Measurements from ENCODE around the gene LIX1L. TPM values are rescaled to one million over a fixed set of nuclear protein-coding genes. Genes with fewer than 3 reads are reported as not detected.

The LIX1L gene
- total and polyA plus RNA-seq, 7 donors, result 1.4 to 42.5 (median 26.9) TPM

- TF ChIP-seq CTCF (IDR thresholded peaks at IDR 0.05), result no peak
- TF ChIP-seq POLR2A (IDR thresholded peaks at IDR 0.05), result no peak
- peak in 3 of 4 donors; percentile 38 to 56 (median 49) for TF ChIP-seq POLR2AphosphoS5 (IDR thresholded peaks at IDR 0.05)
- Histone ChIP-seq H3K27ac (peak overlapping the region; percentile 92 to 95 (median 94)), H3K27me3 (no peaks in the 10 kb centered on the region), H3K4me3 (peak overlapping the region; percentile 72 to 93 (median 88)), H3K4me1 (peaks cover 0 to 45% (median 36%) of the 10 kb centered on the region in 4 donors), H3K9me3 (no peaks in the 10 kb centered on the region), H3K36me3 (peaks cover 35 to 38% (median 37%) of the 10 kb centered on the region in 4 donors)
- intact Hi-C loops (cut with DNase I), result loop anchor here (5.0 kb wide), 1 partner anchor 32 kb away; the partner anchor contains the start of genes ANKRD34A and POLR3GL
- WGBS, 2 donors, result 3 to 9% methylated on average over 10 of the region's 10 CpGs
- peak; percentile 65 for DNase-seq
These were observed 36.7 kb upstream of the LIX1L start for GRCh38 chr1:145994391-145995120.

GRCh38 chr1:145993618-145994390, 36.0 kb upstream of the LIX1L start:
- TF ChIP-seq POLR2A (IDR thresholded peaks at IDR 0.05) (no peak), CTCF (IDR thresholded peaks at IDR 0.05) (no peak), POLR2AphosphoS5 (IDR thresholded peaks at IDR 0.05) (no peak), EP300 (IDR thresholded peaks at IDR 0.05) (no peak)
- peak overlapping the region; percentile 92 to 95 (median 94) for H3K27ac ChIP-seq
- H3K4me1 ChIP-seq, result peaks cover 0 to 38% (median 29%) of the 10 kb centered on the region in 4 donors
- H3K27me3 ChIP-seq, result no peaks in the 10 kb centered on the region
- H3K36me3 ChIP-seq, result peaks cover 35 to 38% (median 37%) of the 10 kb centered on the region in 4 donors
- peak overlapping the region; percentile 72 to 93 (median 88) for H3K4me3 ChIP-seq
- DNase-seq, result peak; percentile 51
- intact Hi-C loops (cut with DNase I), result no loop called here
- no peaks in the 10 kb centered on the region for H3K9me3 ChIP-seq
- 19 to 25% methylated on average over 6 of the region's 6 CpGs for WGBS, 2 donors

- peak overlapping the region; percentile 92 to 95 (median 94) for H3K27ac ChIP-seq
- H3K4me3 ChIP-seq, result peak overlapping the region; percentile 72 to 93 (median 88)
- peaks cover 0 to 31% (median 21%) of the 10 kb centered on the region in 4 donors for H3K4me1 ChIP-seq
- TF ChIP-seq POLR2A (IDR thresholded peaks at IDR 0.05) (no peak), EP300 (IDR thresholded peaks at IDR 0.05) (no peak)
- DNase-seq, result no peak
- H3K36me3 ChIP-seq, result peaks cover 35 to 38% (median 37%) of the 10 kb centered on the region in 4 donors
- no peaks in the 10 kb centered on the region for H3K9me3 ChIP-seq
- intact Hi-C loops (cut with DNase I), result no loop called here
- H3K27me3 ChIP-seq, result no peaks in the 10 kb centered on the region
- 27 to 37% methylated on average over 5 of the region's 5 CpGs for WGBS, 2 donors
These were observed 35.3 kb upstream of the LIX1L start for GRCh38 chr1:145992958-145993617.

GRCh38 chr1:145992502-145992936, 34.7 kb upstream of the LIX1L start:
- H3K27me3 ChIP-seq, result no peaks in the 10 kb centered on the region
- peaks cover 0 to 32% (median 19%) of the 10 kb centered on the region in 4 donors for H3K4me1 ChIP-seq
- TF ChIP-seq POLR2AphosphoS5 (IDR thresholded peaks at IDR 0.05) (peak; percentile 6 to 34 (median 6)), EP300 (IDR thresholded peaks at IDR 0.05) (no peak), POLR2A (IDR thresholded peaks at IDR 0.05) (peak in 1 of 2 donors; percentile 11), CTCF (IDR thresholded peaks at IDR 0.05) (no peak)
- 23 to 50% methylated on average over 1 of the region's 1 CpG for WGBS, 2 donors
- H3K36me3 ChIP-seq, result peaks cover 35 to 38% (median 37%) of the 10 kb centered on the region in 4 donors
- peak; percentile 33 for DNase-seq
- intact Hi-C loops (cut with DNase I), result no loop called here
- H3K27ac ChIP-seq, result peak overlapping the region; percentile 92 to 95 (median 94)
- H3K4me3 ChIP-seq, result peak overlapping the region; percentile 72 to 93 (median 88)
- H3K9me3 ChIP-seq, result no peaks in the 10 kb centered on the region
